GM19239 (cell line): ENCODE data around the gene RNF214.
A peak's percentile ranks its signal among the peaks of the same experiment; 100 is the strongest.
"Not testable (repeated sequence)": the region's sequence is repeated elsewhere in the genome, so short reads cannot be mapped to it uniquely, and the experiment has no call there.

Source experiments
- DNase-seq: peaks from one replicate; pipeline ENCODE4 v3.0.0; 2011; ENCODE audit warnings: low spot score; ENCODE audit not compliant: insufficient read length
- FAIRE-seq: peaks from 2 replicates; lab custom pipeline; 2011; peaks lifted over from hg19 to GRCh38; lab: Jason Lieb, UNC

Gene RNF214

DNA sequence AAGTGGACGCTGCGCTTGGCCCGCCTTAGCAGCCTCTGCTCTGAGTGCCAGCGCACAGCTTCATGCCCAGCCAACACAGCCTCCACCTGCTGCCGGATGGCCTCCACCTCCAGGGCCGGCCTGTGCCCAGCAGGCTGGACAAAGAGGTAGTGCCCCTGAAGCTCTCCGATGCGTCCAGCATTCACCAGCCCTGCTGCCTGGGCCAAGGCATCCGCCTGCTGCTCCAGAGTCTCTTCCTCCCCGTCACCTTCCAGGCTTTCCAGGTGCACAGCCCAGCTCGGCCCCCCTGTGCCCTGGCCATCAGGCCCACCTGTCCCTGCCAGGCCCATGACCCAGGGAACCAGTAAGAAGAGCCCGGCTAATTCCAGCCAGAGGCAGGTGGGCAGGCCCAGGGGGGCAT lies 3.1 kb upstream of the RNF214 start:
- FAIRE-seq, result no peak
- no peak for DNase-seq

DNA sequence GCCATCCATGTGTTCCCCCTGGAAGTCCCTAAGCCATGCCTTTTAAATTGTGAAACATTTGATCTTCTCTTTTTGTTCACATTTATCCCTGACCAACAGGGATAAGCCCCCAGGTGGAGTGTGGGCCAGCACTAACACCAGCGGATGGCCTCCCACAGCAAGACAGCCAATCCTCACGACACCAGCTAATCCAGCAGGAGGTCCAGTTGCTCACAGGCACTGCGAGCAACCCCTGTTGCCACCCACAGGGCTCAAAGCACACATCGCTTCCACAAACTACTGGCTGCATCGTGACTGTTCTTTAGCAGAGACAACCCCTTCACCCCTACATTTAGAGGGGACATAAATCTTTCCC lies 2.6 kb upstream of the RNF214 start:
- FAIRE-seq (no peak), DNase-seq (no peak)

DNA sequence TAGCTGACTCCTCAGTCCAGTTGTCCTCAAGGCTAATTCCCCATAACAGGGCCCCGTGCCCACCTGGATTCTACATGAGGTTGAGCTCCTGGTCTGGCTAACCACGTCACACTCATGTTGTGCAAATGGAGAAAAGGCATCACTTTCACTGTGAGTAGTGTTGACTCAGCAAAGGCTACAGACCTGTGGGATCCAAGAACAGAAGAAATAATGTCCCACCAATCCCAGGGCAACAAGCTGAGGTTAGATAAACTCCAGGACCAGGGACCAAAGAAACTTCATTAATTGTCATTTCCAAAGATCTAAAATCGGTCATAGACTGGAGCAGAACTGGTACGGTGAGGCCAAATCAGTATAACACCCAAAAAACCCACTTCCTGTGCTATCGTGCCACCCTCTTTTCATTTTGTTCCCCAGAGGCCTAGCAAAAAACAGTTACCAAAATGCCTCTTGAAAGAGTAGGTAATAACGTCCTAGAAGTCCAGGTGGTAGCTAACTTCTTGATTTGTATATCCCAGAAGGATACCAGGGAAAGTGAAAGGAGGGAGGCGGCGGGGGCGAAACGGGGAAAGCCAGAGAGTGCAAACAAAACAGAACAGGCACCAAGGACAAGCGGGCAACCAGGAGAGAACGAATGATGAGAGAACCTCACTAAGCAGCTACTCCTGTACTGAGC lies 2.0 kb upstream of the RNF214 start:
- FAIRE-seq (peak; percentile 93), DNase-seq (peak; percentile 37)

DNA sequence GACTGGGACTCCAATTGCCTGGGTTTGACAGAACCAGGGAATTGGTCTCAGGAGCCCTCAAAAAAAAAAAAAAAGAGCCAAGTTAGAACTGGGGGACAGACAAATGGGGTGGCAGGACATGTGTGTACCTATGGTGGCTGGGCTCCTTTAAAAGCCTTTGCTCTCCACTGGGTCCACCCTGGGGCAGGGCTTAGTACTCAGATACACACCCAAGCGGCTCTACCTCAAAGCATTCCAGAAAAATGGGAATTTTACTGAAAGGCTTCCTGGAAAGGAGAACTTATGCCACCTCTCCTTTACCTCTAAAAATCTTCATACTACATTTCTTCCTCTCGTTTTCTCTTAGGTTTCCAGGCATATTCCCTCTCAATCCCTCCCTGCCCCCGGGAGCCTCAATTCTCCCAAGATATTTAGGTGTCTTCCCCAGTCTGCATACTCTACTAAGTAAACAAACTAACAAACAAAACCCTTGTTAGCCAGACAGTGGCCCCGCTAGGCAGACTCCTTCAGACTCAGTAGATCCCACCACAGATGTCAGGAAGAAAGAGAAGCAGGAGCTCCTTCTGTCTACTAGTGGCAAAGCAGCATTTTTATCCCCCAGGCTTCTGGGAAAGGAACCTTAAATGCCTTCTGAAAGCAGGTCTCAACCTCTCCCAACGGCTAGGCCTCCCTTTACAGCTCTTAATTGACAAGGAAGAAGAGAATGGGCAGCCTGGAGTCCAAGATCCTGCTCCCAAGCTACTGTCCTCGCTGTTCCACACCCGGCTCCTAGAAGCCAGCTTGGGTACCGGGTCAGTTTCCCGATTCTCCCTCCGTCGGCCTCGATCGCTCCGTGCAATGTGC lies 1.3 kb upstream of the RNF214 start:
- FAIRE-seq (no peak), DNase-seq (no peak)

DNA sequence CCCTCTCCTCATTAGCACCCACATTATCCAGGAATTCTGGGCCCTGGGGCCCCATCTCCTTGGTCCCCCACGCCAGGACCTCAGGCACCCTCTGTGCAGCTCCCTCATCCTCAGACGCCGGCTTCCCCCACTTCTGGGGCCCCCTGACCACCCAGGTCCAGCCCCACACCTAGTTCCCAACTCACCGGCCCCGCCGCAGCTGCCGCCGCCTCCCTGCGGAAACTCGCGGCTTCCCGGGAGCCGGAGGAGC lies 704 bp upstream of the RNF214 start, which contains the start of gene PCSK7:
TSS of gene PCSK7 (minus strand) at position 232 of the 250 bp plus-strand sequence. CDS start 2,229 bp downstream, outside the sequence.
- FAIRE-seq (peak; percentile 68), DNase-seq (no peak)

DNA sequence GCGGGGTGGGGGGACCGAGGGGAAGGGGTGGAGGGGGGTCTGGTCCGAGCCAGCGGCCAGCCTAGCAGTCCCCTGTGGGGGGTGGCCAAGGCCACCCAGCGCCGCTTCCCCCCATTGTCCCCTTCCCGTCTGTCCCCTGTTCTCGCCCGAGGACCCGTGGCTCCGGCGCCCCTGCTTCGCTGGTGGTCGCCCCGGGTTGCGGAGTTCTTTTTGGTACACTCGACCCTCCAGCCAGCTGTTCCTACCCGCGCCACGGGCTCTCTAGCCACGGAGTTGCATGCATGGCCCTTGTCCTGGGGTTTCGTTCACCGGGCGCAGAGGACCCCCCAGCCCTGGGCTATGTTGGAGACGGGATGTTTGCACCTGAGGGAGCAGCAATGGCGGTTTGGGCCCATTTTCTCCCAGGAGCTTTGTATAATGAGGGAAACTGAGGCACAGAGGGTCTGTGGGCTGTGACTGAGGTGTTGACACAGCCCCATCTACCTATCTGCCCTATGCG lies 489 bp downstream of the RNF214 start:
- FAIRE-seq, result peak; percentile 78
- DNase-seq, result peak; percentile 34

DNA sequence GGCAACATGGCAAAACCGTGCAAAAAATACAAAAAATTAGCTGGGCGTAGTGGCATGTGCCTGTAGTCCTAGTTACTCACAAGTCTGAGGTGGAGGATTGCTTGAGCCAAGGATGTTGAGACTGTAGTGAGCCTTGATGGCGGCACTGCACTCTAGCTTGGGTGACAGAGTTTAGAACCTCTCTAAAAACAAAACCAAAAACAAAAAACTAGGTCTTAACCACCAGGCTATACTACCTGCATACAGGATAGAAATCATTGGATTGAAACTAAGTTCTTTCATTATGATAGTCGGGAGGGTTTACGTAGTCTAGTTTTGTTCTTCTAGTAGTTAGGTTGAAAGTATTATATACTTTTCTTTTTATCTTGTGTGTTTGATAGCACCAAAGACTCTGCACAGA lies 5.8 kb downstream of the RNF214 start:
- no peak for FAIRE-seq

DNA sequence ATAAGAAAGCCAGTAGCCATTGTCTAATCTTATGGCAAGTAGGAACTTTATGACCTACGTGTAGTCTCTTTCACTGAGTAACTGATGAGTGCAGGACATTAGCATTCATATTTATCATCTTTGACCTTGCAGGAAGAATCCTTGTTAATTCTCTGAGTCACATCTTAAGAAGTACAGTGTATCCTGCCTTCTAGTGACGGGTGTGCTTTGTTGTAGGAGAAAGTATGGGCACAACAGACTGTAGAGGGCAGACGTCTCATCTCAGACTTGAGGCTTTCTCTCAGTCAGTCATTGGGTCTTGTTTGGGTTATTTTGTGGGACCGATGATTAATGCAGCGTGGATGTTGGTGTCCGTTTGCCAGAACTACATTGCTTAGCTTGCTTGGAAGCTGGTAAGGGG lies 6.8 kb downstream of the RNF214 start:
- FAIRE-seq, result no peak
- no peak for DNase-seq

More for the DNA sequence above, 5.8 kb downstream of the RNF214 start:
- no peak for DNase-seq

DNA sequence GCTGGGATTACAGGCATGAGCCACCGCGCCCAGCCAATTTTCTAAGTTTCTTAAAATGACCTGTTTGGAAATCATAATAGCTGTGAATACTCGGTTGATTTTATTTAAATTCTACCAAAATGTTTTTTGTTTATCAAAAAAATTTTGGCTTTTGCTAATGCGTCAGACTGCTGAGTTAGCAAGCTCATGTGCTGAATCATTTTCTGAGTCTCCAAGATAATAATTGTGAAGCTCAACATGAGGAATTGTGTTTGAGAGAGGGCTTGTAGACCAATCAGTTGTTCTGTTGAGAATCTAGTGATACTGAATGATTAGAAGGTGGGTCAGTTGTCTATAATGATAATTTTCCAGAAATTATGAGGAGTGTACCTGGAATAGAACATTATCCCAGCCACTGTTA lies 15.9 kb downstream of the RNF214 start:
- FAIRE-seq (no peak), DNase-seq (no peak)

DNA sequence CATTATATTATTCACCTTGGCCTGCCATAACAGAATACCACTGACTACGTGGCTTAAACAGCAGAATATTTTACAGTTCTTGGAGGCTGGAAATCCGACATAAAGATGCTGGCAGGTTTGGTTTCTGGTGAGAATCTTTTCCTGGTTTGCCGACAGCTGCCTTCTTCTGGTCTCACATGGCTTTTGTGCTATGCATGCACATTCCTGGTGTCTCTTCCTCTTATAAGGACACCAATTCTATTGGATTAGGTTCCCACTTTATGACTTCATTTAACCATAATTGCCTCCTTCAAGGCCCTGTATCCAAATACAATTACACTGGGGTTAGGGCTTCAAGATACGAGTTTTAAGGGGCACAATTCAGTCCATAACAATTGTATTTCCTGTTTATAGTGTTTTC lies 17.1 kb downstream of the RNF214 start:
- FAIRE-seq (no peak), DNase-seq (no peak)

DNA sequence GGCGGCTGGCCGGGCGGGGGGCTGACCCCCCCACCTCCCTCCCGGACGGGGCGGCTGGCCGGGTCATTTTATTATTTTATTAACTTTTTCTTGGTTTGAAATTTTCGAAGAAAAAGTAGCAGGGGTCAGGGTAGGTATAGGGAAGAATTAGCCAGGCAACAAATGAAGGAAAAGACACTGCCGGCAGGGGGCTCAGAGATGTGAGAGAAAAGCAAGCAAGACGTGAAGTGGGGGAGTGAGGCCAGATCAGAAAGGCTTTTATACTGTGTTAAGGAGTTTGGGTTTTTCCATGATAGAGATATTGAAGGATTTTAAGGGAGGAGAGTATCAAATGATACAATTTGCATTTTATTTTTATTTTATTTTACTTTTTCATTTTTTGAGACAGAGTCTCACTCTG lies 19.0 kb downstream of the RNF214 start:
- no peak for FAIRE-seq
- no peak for DNase-seq

DNA sequence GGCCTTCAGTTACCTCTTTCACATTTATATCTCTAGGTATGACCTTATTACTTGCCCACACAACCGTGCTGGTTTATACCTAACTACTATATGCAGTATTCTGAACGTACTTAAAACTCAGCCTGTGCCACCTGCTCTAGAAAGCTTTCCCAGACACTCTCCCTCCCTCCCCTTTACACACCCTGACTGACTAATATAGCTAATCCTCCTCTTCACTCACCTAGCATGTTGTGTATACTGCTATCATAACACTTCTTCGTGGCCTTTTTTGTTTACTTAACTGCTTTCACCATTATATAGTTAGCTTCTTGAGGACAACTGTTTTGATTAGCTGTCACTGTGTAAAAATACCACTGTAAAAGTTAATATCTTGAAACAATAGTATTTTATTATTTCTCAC lies 23.5 kb downstream of the RNF214 start:
- FAIRE-seq (no peak), DNase-seq (no peak)

DNA sequence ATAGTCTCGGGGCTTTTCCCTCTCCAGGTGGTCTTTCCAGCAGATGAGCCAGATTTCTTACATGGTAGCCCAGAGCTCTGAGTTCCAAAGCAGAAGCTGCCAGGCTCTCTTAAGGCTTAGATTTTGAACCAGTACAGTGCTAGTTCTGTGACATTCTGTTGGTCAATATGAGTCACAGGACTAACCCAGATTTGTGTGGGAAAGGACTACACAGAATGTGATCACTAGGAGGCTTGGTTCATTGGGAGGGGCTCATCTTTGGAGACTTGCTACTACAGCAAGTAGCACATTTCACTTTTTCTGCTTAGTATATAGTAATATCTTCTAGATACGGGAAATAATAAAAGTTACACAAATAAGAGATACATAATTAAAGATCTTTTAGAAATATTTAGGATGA lies 24.1 kb downstream of the RNF214 start:
- FAIRE-seq (no peak), DNase-seq (no peak)

DNA sequence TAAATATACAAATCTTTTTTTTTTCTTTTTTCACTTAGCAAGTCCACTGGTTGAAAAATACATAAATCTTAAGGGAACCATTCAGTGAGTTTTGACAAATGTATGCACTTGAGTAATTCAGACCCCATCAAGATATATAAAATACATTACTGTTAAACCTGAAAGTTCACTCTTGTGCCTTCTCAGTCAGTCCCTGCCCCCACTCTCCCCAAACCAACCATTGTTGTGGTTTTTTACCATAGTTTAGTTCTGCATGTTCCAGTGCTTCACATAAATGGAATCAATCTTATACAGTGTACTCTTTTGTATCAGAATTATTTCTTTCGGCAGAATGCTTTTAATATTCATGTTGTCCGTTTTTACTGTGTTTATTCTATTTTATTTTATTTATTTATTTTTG lies 26.1 kb downstream of the RNF214 start:
- no peak for FAIRE-seq
- no peak for DNase-seq

DNA sequence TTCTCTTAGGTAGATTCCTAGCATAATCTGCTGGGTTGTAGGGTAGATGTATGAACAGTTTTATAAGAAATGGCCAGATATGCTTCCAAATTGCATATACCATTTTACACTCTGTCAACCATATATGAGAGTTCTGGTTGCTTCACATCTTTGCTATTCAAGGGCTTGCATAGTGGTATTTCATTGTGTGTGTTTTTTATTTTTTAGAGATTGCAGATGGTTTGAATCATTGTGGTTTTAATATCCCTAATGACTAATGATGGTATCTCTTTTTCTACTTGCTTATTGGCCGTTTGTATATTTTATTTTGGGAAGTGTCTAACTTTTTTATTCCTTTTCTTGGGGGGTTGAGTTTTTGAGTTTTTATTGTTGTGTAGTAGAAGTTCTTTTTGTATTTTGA lies 26.9 kb downstream of the RNF214 start:
- DNase-seq (no peak), FAIRE-seq (no peak)

DNA sequence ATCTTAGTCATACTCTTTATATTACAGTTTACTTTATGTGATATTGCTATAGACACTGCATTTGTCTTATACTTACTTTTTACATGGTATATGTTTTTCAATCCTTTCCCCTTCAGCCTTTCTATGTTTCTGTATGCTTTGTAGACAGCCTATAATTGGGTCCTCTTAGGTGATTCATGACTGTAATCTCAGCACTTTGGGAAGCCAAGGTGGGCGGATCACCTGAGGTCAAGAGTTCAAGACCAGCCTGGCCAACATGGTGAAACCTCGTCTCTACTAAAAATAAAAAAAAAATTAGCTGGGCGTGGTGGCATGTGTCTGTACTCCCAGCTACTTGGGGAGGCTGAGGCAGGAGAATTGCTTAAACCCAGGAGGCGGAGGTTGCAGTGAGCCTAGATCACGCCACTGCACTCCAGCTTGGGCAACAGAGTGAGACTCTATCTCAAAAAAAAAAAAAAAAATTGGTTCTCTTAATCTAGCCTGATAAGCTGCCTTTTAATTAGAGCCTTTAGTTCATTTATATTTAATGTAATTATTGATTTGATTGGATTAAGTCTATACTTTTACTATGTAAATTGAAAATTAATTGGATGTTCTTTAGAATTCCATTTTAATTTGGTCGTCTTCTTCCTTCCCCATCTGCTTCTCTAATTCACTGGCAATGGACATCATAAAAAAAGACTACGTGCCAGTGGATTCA lies 32.3 kb downstream of the RNF214 start:
- not testable (repeated sequence) for DNase-seq, FAIRE-seq

DNA sequence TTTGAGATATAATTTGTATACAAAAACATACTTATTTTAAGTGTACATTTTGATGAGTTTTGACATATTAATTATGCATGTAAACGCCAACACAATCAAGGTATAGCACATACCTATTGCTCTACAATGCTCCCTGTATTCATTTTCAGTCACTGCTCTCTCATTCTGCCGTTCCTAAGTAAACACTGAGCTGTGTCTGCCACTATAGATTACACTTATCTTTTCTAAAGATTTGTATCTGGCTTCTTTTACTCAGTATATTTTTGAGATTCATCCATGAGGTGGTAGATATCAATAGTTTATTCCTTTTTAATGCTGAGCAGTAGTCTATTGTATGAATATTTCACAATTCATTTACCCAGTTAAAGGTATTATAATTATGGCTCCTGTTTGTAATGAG lies 33.3 kb downstream of the RNF214 start:
- DNase-seq, result no peak
- no peak for FAIRE-seq

DNA sequence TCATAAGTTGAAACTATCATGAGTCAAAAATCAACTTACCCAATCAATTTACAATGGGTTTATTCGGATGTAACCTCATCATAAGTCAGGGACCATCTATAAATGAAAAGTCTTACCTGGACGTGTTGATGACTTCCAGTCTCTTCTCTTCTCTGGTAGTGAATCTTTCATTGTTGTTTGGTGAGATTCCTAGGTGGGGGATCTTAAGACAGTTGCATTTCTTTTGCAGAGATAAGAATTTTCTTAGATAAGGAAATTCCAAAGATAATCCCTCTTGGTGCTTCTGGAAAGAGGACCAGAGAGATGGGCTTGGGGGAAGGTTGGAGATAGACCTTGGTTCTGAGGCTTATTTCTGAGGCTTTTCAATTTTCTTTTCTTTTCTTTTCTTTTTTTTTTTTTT lies 37.4 kb downstream of the RNF214 start:
- no peak for FAIRE-seq

DNA sequence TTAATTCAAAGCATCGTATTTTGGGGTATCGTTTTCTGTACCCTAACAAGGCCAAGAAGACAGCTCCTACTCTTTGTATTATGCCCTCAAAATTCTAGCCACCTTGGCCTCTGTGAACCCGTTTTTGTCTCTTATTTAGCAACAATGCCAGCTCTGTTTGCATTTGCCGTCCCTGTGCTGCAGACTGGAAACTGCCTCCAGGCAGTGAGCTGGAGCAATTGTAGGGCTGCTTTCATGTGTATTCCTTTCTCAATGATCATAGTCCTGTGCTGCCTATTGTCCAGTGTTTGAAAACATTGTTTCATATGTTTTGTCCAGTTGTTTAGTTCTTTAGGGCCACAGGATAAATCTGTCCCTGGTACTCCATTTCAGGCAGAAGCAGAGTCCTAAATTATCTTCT lies 38.7 kb downstream of the RNF214 start:
- DNase-seq, result no peak
- no peak for FAIRE-seq

More for the DNA sequence above, 37.4 kb downstream of the RNF214 start:
- DNase-seq, result no peak

DNA sequence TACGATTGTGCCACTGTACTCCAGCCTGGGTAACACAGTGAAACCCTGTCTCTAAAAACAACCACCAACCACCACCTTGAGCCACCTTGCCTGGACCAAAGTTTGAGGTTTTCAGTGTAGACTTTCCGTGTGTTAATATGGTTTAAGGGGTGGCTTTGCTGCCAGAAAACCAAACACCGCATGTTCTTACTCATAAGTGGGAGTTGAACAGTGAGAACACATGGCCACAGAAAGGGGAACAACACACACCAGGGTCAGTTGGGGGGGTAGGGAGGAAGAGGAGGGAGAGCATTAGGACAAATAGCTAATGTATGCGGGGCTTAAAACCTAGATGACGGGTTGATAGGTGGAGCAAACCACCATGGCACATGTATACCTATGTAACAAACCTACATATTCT lies 39.7 kb downstream of the RNF214 start:
- DNase-seq, FAIRE-seq: not testable (repeated sequence)
